SW480 (cell line): Measurements from ENCODE around the gene TRIM72.
"Not testable (repeated sequence)": the region's sequence is repeated elsewhere in the genome, so short reads cannot be mapped to it uniquely, and the experiment has no call there.

ENCODE experiments used
- DNase-seq: peaks from one replicate; pipeline ENCODE4 v3.0.0-alpha.2; 2016; ENCODE audit warnings: low spot score

TRIM72 gene

GRCh38 chr16:31215287-31216162 is 1.6 kb downstream of the TRIM72 start:
- peak; percentile 64 for DNase-seq

- DNase-seq: no peak
Observed at GRCh38 chr16:31216422-31217135, 2.7 kb downstream of the TRIM72 start, which contains the start of gene PYDC1. Gene PYDC1 (minus strand): TSS chr16:31217135. CDS start chr16:31217028, 107 bp downstream.

DNA sequence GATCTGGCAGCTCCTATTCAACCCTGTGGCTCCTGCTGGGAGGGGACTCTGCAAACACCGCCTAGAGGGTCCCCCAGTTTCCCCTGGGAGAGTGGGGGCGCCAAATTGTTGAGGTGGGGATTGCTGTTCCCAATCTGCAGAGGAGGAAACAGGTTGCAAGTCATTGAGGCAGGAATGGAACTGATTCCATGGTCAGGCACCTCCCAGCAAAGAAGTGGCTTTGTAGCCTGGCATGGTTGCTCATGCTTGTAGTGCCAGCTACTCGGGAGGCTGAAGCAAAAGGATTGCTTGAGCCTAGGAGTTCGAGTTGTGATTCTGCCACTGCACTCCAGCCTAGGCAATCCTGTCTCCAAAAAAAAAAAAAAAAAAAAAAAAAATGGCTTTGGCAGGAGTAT is 3.2 kb downstream of the TRIM72 start:
- DNase-seq: no peak

DNA sequence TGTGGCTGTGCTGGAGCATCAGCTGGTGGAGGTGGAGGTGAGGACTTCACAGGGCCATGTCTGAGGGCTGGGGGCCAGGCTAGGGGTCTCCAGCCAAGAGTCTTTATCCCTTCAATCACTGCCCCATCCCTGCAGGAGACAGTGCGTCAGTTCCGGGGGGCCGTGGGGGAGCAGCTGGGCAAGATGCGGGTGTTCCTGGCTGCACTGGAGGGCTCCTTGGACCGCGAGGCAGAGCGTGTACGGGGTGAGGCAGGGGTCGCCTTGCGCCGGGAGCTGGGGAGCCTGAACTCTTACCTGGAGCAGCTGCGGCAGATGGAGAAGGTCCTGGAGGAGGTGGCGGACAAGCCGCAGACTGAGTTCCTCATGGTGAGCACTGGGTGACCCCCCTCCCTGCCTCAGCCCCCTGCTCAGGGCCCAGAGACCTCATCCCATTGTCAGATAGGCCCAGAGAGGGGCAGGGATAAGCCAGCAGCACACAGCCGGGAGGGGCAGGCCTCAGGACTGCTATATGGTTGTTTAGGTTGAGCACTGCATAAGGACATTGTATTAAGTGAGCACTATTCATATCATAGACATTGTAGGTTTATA is 5.3 kb downstream of the TRIM72 start:
- DNase-seq: no peak

DNA sequence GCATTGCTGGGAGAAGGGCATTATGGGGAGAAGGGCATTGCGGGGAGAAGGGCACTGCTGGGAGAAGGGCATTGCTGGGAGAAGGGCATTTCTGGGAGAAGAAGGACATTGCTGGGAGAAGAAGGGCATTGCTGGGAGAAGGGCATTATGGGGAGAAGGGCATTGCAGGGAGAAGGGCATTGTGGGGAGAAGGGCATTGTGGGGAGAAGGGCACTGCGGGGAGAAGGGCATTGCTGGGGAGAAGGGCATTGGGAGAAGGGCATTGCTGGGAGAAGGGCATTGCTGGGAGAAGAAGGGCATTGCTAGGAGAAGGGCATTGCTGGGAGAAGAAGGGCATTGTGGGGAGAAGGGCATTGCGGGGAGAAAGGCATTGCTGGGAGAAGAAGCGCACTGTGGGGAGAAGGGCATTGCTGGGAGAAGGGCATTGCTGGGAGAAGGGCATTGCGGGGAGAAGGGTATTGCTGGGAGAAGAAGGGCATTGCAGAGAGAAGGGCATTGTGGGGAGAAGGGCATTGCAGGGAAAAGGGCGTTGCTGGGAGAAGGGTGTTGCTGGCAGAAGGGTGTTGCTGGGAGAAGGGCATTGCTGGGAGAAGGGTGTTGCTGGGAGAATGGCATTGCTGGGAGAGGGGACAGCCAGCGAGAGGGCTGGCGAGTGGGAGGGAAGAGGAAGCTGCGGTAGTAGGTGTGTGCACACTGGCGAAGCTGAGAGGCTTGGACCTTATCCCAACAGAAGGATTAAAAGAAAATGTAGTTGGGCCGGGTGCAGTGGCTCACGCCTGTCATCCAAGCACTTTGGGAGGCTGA is 7.6 kb downstream of the TRIM72 start:
- DNase-seq: no peak

DNA sequence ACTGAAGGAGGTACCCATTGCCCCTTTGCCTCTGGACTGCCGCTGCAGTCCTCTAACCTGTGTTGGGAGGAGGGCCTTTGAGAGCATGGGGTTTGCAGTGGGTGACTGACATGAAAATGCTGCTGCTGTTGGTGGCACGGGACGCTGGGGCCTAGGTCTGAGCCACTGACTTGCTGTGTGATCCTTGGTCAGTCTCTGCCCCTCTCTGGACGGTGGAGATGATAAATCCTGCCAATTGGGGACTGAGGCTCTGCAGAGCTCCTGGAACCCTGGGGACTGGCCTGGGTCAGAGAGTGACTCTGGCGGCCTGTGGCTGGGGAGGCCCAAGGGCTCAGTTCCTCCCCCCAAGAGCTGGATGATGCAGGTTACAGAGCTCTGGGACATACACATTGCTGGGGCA is 9.1 kb downstream of the TRIM72 start:
- DNase-seq: no peak

DNA sequence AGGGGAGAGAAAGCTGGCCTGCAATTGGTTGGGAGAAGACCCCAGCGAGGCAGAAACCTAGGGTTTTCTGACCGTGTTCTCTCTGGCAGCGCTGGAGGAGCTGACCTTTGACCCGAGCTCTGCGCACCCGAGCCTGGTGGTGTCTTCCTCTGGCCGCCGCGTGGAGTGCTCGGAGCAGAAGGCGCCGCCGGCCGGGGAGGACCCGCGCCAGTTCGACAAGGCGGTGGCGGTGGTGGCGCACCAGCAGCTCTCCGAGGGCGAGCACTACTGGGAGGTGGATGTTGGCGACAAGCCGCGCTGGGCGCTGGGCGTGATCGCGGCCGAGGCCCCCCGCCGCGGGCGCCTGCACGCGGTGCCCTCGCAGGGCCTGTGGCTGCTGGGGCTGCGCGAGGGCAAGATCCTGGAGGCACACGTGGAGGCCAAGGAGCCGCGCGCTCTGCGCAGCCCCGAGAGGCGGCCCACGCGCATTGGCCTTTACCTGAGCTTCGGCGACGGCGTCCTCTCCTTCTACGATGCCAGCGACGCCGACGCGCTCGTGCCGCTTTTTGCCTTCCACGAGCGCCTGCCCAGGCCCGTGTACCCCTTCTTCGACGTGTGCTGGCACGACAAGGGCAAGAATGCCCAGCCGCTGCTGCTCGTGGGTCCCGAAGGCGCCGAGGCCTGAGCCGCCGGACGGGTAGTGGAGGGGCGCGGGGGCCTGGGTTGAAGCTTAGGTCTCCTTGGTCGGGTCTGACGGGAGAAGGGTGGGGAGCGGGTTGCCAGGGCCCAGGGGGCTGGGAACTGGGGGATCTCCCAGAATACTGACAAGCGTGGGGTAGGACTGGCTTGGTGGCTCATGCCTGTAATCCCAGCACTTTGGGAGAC is 10.4 kb downstream of the TRIM72 start:
- no peak for DNase-seq

DNA sequence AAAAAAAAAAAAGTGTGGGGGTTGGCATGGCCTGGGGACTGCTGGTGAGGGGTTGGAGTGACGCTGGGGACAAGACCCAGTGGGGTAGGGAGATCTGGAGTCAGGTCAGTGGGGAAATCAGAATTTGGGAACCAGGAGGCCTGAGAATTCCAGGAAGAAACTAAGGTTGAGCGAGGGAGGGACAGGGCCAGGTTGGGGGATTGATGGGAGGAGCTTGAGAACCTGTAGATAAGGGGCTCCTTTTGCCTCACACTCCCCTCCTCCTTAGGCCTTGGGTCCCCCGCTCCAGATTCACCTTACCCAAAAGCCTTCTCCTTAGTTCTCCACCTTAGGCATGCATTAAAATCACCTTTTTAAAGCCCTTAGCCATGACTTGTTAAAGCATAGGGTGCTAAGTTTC is 11.3 kb downstream of the TRIM72 start:
- DNase-seq: no peak

GRCh38 chr16:31228206-31228605 is 14.3 kb downstream of the TRIM72 start:
- no peak for DNase-seq

DNA sequence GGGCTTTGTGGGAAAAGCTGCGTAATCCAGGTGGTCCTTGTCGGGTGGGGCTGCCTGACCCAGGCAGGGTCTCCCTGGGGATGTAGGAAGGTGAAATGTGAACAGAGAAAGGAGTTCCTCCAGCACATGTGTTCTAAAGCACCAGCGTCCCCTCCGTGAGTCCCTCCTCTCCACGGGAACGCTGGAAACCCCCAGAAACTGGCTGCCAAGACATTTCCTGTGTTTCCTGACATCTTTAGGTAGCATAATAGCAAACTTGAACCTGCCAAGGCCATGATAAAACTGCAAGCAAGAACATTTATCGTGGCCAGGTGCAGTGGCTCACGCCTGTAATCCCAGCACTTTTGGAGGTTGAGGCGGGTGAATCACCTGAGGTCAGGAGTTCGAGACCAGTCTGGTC is 15.6 kb downstream of the TRIM72 start:
- no peak for DNase-seq

DNA sequence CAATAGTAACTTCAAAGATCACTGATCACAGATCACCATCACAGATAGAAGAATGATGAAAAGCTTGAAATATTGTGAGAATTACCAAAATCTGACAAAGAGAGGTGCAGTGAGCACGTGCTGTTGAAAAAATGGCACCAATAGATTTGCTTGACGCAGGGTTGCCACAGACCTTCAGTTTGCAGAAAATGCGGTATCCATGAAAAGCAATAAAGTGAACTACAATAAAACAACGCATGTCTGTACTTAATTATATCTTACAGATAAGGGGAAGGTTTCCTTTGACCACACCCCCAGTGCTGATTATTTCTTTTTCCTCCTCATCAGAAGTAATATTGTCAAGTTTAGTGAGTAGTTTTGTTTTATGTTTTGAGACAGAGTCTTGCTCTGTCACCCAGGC is 24.1 kb downstream of the TRIM72 start:
- no peak for DNase-seq

- DNase-seq: no peak
Observed at GRCh38 chr16:31242206-31242605, 28.3 kb downstream of the TRIM72 start.

DNA sequence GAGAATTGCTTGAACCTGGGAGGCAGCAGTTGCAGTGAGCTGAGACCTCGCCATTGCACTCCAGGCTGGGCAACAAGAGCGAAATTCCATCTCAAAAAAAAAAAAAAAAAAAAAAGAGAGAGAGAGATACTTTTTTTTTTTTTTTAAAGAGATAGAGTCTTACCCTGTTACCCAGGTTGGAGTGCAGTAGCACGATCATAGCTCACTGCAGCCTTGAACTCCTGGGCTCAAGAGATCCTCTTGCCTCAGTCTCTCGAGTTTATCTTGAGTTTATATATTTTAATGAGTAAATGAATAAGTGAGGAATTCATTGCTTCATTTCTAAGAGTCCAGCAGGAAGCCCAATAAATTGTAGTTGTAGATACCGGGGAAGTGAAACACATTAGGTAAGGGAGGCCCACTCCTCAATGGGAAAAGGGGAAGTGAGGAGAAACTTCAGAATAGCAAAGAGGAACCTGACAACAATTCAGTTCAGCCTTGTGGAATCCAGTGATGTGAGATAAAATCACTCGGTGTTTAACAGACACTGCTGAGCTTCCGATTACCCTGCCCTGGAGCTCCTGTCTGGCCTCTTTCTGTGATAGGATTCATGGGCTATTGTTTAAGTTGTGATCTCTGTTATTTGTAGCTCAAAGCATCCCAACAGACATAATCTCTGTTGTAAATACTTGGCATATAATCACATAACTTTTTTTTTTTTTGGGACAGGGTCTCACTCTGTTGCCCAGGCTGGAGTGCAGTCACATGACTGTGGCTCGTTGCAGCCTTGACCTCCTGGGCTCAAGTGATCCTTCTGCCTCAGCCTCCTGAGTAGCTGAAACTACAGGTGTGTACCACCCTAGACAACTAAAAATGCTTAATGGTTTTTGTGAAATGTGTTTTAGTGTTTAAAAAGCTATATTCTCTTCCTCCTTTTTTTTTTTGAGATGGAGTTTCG is 30.1 kb downstream of the TRIM72 start:
- no peak for DNase-seq

DNA sequence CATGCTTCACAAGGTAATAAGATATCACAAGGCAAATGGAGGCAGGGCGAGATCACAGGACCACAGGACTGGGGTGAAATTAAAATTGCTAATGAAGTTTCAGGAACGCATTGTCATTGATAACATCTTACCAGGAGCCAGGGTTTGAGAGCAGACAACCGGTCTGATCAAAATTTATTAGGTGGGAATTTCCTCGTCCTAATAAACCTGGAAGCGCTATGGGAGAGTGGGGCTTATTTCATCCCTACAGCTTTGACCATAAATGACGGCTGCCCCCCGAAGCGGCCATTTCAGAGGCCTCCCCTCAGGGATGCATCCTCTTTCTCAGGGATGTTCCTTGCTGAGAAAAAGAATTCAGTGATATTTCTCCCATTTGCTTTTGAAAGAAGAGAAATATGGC is 31.7 kb downstream of the TRIM72 start:
- DNase-seq: not testable (repeated sequence)

- DNase-seq: no peak
Observed at GRCh38 chr16:31246296-31246695, 32.4 kb downstream of the TRIM72 start.

DNA sequence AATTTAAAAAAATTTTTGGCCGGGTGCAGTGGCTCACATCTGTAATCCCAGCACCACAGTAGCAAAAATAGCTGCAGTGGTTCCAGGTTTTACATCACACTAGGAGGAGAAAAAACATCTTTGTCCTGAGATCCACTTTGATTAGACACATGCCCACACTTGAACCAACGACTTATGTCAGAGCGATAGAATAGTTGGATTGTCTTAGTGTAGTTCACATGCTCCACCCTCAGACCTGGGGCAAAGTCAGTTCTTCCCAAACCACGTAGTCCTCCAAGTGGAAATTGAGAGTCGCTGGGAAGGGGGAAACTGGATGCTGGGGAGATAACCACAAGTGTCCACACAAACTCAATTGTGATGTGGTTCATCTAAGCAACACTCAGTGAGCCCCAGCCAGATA is 34.4 kb downstream of the TRIM72 start:
- no peak for DNase-seq

DNA sequence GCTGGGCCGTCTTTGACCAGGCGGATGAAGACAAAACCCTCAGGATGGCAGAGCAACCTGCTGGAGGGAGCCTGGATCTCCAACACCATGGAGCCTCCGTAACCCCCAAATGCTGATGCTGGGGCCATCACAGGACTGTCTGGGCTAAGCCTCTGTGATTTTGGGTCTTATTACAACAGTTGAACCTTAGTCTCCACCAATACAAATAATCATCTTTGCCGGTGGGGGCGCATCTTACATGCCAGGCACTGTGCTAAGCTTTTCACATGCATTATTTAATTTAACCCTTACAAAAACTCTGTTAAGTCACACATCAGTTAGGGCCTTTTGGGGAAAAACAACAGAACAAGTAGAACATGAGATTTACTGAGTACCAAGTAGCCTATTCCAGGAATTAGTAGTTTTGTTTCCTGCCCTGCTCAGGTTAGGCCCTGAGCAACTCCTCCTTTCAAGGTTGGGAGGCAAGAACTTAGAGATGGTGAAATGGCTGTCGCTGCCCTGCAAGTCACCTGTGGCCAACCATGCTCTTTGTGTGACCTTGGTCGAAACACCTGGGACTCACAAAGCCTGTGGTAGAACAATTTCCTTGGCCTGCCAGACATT is 37.0 kb downstream of the TRIM72 start:
- DNase-seq: no peak

GRCh38 chr16:31251435-31251834 is 37.5 kb downstream of the TRIM72 start:
- DNase-seq: no peak

DNA sequence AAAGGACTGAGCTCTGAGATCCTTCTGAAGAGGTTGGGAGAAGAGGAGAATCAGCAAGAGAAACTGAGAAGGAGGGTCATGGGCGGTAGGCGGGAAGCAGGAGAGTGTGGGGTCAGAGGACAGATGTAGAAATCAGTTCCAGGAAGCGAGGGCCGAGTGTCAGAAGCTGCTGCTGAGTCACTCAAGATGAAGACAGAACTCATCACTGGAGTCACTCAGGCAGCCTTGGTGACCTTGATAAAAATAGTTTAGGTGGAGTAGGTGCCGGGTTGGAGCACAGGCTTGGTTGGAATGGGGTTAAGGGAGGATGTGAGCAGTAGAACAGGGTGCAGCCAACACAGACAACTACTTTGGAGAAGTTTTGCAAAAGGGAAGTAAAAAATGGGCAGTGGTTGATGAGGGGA is 39.7 kb downstream of the TRIM72 start:
- DNase-seq: no peak

- no peak for DNase-seq
Observed at GRCh38 chr16:31256466-31256865, 42.5 kb downstream of the TRIM72 start.
